ENCODE data around the gene TAP2. TPM values are rescaled to one million over a fixed set of nuclear protein-coding genes. Genes with fewer than 3 reads are reported as not detected.

TAP2 gene
- total and polyA plus RNA-seq, 2 of the 13 experiments (the other 11 are each of a cell fraction or from before 2014, with no cell fraction given): 10.3 to 17.6 TPM

GRCh38 chr6:32838114-32838958 lies at the start of gene TAP2 (continued):
- no peak; the same call in 1 of the 2 replicates for TF ChIP-seq ETS1 (CRISPR knock-in tag; IDR thresholded peaks at IDR 0.05)
- TF ChIP-seq CAMTA2 (CRISPR knock-in tag; IDR thresholded peaks at IDR 0.05; ENCODE audit: borderline replicate concordance): 0 out of 2 replicates have a peak, but pooled peaks have one; percentile 22
- no peak for TF ChIP-seq ZFP36L1 (CRISPR knock-in tag; IDR thresholded peaks at IDR 0.05)
- TF ChIP-seq MYPOP (CRISPR knock-in tag; IDR thresholded peaks at IDR 0.05): peak; percentile 100
- TF ChIP-seq ATM (IDR thresholded peaks at IDR 0.05; ENCODE audit: borderline replicate concordance): no peak
- no peak for TF ChIP-seq HNF1A (IDR thresholded peaks at IDR 0.05; ENCODE audit: low read depth)
- TF ChIP-seq HNF1A (CRISPR knock-in tag; IDR thresholded peaks at IDR 0.05; ENCODE audit: borderline replicate concordance): peak; percentile 42; the same call in 1 of the 2 replicates
- TF ChIP-seq ZNF614 (CRISPR knock-in tag; IDR thresholded peaks at IDR 0.05; ENCODE audit: borderline replicate concordance): peak; percentile 70; the same call in 1 of the 2 replicates
- no peak for TF ChIP-seq ZNF44 (CRISPR knock-in tag; IDR thresholded peaks at IDR 0.05)
- no peak for TF ChIP-seq ZNF546 (CRISPR knock-in tag; conservative IDR thresholded peaks at IDR 0.05)
- TF ChIP-seq ZNF503 (CRISPR knock-in tag; IDR thresholded peaks at IDR 0.05): peak; percentile 74; the same call in 1 of the 2 replicates
- TF ChIP-seq SIX1 (CRISPR knock-in tag; IDR thresholded peaks at IDR 0.05; ENCODE audit: borderline replicate concordance): peak; percentile 71
- TF ChIP-seq FOSL2 (CRISPR knock-in tag; IDR thresholded peaks at IDR 0.05): peak; percentile 51
- no peak for TF ChIP-seq CENPBD1 (CRISPR knock-in tag; IDR thresholded peaks at IDR 0.05; ENCODE audit: borderline replicate concordance, low read depth)
- no peak for TF ChIP-seq LBX2 (CRISPR knock-in tag; IDR thresholded peaks at IDR 0.05; ENCODE audit: borderline replicate concordance)
- TF ChIP-seq CCAR2 (optimal IDR thresholded peaks at IDR 0.05; ENCODE audit: low read depth, low read length): no peak
- peak; percentile 64 for TF ChIP-seq ZNF274 (CRISPR knock-in tag; IDR thresholded peaks at IDR 0.05)
